HG03139 (cell line): ENCODE results near the gene LMLN.
"Not testable (repeated sequence)": the region's sequence is repeated elsewhere in the genome, so short reads cannot be mapped to it uniquely, and the experiment has no call there.

Experiments
- ATAC-seq: cut with Tn5 transposase; IDR thresholded peaks from one replicate; pipeline ENCODE4 v1.9.1; 2021; ENCODE audit not compliant: unreplicated experiment

LMLN gene

DNA sequence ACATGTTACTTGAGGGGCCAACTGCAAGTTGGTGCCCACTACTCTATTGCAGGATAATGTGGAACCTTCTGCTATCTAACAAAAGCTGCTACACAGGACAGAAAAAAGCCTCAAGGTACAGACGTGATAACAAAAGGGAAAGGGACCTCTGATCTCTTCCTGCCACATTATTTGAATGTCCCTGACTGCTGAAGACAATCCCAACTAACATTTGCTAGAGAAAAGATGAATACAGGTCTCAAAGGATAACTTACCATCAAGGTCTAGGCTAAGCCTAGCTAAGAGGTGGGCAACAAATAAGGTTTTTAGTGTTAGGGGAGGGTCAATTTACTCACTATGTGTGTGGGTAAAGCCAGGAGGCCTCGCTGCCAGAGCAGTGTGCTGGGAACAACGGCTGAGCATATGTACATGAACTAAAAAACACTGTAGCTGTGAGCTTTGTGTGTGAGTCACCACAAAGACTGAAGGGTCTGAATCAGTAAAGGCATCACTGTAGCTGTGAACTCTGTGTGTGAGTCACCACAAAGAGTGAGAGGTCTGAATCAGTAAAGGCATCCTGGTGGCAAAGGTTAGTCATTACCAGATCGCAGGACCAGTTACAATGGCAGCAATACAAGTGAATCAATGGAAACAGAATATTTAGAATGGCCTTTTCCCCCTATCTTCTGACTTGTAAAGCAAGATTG is 111.7 kb downstream of the LMLN start:
- peak; percentile 98 for ATAC-seq

DNA sequence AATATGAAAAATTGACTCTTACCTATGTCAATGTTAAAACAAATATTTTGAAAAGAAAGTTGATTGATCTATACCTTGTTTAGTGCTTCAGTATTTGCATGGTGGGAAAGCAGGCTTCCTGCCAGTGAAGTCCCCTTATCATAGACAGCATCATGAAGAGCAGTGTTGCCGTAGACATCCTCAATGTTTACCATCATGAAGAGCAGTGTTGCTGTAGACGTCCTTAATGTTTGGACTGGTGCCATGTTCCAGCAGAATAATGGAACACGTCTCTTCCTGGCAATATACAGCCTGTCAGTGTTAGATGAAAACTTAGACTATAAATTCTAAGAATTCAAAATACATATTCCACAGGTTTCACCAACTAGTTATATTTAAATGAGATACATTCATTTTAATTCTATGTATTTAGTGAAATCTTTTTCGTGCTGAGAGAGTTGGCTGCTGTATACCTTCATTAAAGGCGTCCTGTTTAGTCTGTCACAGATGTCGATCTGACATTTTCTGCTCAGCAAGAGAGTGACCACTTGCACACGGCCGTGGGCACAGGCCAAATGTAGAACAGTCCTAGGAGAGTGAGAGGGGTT is 116.8 kb downstream of the LMLN start:
- ATAC-seq: no peak

DNA sequence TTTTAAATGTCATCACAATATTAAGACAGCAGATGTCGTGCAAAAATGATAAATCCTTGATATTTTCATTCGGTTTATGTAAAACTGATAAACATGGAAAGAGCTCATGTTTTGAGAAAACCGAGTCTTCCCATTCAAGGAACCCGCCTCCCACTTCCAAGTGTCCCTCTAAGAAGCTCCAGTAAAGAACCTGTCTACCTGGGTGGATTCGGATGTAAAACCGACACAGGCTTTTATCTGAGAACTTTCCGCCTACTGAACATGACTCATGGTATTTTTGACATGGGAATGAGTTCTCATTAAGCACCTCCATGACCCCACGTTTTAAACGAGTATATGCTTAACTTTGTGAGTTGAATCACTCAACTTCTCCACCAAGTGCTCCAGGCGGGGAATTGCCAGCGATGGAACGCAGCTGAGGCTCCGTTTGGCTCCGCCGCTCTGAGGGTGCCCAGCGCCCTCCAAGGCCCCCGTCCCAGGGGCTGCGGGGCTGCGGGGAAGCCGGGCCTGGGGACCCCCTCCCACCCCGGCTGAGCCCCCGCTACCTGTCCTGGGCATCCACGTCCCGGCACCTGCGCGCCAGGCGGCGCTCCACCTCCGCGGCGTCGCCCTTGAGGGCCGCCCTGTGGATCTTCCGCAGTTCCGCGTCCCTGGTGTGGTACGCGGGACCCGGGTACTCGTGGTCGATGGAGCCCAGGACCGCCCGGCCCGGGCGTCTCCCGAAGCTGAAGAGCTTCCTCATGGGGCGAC is 119.9 kb downstream of the LMLN start:
- no peak for ATAC-seq

DNA sequence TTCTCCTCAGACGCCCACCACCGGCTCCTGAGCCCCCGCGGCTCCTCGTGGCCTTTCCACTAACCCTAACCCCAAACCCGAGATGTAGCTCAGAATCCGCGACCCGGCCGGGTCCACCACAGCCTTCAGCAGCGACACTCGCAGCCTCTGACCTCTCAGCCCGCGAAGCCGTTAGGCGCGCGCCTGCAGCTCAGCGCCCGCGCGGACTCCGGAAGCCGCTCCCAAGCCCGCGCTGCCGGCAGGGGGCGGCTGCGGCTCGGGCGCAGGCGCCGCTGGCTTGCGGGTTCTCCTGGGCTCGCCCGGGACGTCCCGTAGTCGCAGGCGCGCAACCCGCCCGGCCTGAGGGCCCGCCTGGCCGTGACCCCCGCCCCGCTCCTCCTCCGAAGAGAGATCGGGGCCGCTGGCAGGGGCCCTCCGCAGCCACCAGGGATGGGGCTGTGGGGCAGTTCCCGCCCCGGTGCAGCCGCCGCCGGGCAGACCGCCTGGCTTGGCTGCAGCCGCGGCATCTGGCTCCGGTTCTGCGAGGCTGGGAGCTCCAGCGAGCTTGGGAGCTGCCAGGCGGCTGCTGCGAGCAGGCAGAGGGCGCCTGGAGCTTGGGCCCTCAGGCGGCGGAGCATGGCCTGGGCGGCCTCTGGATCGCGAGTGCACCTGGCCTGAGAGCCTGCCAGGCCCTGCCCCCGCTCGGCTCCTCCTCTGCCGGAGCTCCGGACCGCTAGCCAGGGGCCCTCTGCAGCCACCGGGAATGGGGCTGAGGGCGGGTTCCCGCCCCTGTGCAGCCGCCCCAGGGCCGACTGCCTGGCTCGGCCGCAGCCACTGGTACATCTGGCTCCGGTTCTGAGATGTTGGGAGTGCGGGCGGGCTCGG is 120.7 kb downstream of the LMLN start:
- no peak for ATAC-seq

DNA sequence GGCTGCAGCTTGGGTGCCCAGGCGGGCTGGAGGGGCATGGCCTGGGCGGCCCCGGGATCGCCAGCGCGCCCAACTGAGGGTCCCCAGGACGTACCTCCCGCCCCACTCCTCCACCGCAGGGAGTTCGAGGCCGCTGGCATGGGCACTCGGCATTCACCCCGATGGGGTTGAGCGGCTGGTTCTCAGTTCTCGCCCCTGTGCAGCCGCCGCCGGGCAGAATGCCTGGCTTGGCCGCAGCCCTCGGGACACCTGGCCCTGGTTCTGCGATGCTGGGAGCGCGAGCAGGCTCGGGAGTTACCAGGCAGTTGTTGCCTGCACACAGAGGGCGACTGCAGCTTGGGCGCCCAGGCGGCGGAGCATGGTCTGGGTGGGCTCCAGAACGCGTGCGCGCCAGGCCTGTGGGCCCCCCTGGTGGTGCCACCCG is 121.4 kb downstream of the LMLN start:
- no peak for ATAC-seq

DNA sequence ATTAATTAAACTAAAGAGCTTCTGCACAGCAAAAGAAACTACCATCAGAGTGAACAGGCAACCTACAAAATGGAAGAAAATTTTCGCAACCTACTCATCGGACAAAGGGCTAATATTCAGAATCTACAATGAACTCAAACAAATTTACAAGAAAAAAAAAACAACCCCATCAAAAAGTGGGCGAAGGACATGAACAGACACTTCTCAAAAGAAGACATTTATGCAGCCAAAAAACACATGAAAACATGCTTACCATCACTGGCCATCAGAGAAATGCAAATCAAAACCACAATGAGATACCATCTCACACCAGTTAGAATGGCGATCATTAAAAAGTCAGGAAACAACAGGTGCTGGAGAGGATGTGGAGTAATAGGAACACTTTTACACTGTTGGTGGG is 122.2 kb downstream of the LMLN start:
- not testable (repeated sequence) for ATAC-seq

DNA sequence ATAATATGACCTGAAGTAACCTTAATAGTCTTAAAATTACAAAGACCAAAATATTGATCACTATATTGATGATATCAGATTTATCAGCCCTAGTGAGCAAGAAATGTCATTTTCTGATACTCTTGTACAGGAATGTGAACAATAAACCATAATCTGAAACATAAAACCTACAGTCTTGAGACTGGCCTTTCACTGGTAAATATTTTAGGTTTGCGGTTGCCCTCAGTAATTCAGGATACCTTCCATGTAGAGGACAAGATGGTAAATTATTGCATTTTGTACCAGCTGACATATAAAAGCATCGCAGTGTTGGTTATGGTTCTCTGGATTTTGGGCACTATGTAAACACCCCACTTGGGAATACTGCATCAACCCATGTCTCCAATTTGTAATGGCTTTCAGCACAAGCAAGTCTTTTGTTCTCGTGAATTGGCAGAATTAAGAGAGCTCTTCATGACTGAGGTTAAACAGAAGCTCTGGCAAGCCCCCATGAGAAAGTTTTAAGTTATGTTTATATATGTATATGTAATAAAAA is 128.5 kb downstream of the LMLN start:
- ATAC-seq: no peak

DNA sequence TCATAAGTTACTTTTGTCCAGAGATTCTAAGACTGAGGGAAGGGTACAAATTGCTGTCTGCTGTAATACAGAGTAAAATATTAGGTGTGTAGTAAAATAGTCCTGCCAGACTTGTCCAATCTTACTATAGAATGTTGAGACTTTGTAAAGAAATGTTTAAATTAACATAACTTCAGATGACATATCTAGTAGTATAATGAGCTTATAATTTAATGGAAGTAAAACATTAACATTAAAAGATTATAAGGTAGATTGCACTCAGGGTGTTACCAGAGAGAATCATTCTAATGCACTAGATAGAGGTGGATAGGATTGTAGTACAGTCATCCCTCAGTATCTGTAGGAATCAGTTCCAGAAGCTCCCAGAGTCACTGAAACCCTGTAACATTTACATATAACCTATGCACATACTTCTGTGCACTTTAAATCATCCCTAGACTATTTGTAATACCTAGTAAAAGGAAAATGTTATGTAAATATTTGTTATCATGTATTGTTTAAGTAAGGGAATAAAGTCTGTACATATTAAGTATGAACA is 130.8 kb downstream of the LMLN start:
- no peak for ATAC-seq

DNA sequence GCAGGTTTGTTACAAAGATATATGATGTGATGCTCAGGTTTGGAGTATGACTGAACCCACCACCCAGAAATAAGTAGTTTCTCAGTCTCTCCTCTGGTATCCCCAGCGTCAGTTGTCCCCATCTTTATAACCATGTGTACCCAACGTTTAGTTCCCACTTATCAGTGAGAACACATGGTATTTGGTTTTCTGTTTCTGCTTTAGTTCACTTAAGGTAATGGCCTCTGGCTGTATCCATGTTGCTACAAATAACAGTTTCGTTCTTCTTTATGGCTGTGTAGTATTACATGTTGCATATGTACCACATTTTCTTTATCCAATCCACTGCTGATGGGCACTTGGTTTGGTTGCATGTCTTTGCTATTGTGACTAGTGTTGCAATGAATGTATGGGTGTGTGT is 132.3 kb downstream of the LMLN start:
- no peak for ATAC-seq

DNA sequence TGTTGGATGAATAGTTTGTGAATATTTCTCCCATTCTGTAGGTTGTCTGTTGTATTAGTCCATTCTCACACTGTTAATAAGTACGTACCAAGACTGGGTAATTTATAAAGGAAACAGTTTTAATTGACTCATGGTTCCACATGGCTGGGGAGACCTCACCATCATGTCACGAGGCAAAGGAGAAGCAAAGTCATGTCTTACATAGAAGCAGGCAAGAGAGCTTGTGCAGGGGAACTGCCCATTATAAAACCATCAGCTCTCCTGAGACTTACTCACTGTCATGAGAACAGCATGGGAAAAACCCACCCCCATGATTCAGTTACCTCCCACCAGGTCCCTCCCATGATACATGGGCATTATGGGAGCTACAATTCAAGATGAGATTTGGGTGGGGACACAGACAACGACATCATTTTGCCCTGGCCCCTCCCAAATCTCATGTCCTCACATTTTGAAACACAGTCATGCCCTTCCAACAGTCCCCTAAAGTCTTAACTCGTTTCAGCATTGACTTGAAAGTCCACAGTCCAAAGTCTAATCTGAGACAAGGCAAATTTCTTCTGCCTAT is 133.2 kb downstream of the LMLN start:
- ATAC-seq: no peak
